IPS-11a (cell line): ENCODE data around the gene PCGF3.
"Not testable (repeated sequence)": the region's sequence is repeated elsewhere in the genome, so short reads cannot be mapped to it uniquely, and the experiment has no call there.

ENCODE experiments used
- H3K4me3 ChIP-seq: one replicate; pipeline ENCODE4 v1.5.1; 2013; ENCODE audit warnings: low read depth, low read length, control low read depth

The PCGF3 gene

DNA sequence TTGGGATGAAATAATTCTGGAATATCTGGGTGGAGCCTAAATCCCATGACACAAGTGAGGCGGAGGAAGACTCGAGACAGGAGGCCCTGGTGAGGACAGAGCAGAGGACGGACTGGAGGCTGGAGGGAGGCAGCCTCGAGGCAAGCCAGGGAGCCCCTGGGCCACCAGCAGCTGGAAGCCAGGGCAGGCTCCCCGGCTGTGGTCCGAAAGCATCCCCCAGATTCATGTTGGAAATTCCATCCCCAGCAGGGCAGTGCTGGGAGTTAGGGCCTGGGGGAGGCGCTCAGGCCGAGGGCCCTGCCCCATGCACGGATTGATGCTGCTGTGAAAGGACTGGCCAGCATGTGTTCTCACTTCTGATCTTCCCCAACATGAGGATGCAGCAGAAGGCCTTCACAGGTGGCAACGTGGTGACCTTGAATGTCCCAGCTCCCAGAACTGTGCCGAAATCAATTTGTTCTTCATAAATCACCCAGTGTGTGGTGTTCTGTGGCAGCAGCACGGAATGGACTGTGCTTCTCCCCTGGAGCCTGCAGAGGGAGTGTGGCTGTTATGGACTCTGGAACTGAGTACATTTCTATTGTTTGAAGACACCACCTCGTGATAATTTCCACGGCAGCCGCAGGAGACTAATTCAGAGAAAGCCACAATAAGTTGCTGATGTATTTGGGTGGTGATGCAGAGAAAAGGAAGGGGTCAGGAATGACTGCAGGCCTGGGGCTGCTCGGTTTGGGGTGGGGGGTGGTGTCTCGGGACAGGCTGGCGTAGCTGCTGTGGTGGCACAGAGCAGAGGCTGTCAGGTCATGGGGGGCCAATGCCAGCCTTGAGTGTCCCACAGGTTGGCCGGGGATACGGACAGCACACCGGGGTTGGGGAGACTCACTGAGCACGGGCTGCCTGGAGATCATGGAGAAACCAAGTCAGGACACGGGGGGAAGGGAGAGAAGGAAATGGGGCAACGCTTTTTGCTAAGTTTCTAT is 56.9 kb downstream of the PCGF3 start:
- no peak overlapping the region for H3K4me3 ChIP-seq

DNA sequence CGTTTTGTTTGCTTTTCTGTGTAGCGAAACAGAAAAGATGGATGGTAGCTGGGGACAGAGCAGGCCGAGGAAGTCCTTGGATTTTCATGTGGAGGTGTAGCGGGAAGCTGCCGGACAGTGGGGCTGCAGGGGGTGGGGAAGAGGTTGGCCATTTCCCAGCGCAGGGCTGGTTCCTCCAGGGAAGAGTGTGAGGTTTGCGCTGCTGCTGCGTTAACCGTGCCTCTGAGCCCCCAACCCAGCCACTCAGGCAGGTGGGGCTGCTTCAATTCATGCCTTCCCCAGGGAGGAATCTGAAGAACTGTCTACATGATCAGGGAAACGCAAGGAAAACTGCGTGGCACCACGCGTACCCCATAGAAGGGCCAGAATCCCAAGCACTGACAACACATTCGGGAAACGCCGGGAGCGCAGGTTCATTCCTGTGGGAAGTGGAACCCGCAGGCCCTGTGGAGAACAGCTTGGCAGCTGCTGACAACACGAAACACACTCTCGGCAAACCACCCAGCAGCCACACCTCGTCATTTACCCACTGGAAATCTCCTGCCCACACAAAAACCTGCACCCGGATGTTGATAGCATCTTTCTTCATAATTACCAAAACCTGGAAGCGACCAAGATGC is 57.7 kb downstream of the PCGF3 start:
- no peak overlapping the region for H3K4me3 ChIP-seq

DNA sequence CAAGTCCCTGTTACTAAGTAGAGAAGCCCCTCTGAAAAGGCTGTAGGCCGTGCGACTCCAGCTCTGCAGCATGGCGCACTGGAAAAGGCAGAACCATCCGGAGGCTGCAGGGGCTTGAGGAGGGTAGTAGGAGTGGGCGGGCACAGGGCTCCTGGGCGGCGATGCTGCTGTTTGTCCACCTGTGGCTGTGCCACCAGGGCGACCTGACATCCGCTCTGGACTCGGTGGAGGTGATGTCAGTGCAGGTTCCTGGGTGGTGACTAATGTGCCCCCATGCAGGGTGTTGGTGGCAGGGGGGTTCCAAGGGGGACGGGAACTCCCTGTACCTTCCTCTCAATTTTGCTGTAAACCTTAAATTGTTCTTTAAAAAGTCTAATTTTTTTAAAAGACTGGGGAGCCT is 58.3 kb downstream of the PCGF3 start:
- H3K4me3 ChIP-seq, result no peak overlapping the region

DNA sequence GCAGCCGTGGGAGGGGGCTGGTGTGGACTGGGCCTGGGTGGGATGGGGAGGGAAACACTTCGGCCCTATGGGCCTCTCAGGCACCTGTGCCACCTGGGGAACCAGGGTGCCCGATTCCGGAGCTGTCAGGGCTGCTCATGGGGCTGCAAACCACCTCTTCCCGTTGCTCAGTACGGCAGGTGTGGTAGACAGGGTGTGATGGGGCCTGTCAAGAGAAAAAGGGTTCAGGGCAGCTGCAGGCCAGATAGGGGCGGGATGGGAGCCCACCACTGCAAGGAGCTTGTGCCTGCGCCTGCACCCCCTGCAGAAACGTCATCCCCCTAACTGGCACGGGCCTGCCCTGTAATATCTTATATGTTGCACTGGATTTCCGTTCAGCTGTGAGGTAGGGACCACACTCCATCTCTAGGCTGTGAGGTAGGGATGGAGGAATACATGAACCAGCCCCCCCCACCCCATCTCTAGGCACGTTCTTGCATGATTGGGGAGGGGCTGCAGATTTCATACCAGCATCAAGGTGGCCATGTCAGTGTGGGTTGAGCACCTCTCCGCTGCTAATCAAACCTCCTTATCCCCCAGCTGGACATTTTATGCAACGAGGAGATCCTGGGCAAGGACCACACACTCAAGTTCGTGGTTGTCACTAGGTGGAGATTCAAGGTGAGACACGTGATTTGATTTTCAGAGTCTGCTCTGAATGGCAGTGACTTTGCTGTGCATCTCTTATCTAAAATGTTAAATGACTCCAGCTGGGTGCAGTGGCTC is 59.0 kb downstream of the PCGF3 start:
- no peak overlapping the region for H3K4me3 ChIP-seq

DNA sequence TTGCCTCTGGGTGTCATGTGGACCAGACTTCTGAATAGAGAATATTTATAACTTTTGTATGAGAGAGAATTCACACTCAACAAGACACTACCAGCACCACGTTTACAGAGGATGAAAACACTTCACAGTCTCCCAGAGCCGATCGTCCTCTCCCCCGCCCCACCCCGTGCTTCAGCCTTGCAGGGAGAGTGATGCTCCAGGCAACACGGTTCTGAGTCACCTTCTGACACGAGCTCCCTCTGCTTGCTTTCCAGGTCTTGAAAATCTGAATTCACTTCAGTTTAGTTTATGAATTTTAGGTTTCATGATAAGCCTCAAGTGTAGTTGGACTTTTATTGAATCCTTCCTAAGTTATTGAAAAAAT is 60.5 kb downstream of the PCGF3 start:
- H3K4me3 ChIP-seq, result no peak overlapping the region

DNA sequence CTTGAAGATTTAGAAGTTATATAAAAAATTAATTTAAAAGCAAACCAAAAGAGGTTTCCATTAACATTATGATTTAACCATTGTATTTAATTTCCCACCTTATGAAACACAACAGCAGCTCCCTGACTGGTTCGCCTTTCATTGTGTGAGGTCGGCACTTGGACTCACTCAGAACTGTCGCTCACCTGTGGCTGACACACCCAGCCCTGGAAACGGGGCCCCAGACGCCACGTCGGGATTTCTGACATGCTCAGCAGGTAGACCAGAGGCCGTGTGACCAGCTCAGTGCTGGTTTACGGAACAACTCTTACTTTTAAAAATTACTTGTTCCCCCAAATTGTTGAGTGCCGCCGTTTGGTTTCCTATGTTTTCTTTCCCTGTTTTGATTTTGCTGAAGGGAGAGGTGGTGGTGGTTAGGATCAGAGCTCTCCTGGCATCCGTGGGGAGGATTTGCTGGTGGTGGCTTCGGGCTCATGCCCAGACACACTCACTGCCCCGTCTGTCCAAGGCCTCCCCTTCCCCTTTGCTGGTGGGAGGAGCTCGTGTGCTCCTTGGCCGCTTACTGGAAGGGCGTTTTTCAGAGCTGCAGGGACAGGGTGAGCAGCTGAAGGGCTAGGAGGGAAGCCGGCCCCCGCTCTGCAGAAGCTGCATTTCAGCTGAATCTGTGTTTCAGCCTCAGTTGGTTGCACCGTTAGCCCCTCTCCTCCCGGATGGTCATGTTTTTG is 61.1 kb downstream of the PCGF3 start:
- H3K4me3 ChIP-seq, result no peak overlapping the region

DNA sequence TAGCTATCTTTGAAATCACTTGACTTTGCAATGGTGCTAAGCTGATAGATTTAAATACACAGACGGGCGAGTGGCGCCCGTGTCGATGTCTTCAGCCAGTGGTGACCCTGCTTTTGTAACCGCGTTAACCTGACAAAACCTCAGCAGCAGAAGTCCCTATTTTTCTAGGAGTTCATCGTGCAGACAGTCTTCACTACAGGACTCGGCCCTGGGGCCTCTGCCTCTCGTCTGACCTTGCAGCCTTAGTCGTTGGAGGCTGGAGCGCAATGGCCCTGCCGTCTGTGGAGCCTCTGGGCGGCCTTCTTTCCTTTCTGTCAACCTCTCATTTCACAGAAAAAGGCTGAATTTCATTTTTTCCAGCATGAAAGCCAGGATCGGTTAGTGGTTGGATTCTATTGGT is 62.4 kb downstream of the PCGF3 start:
- no peak overlapping the region for H3K4me3 ChIP-seq

DNA sequence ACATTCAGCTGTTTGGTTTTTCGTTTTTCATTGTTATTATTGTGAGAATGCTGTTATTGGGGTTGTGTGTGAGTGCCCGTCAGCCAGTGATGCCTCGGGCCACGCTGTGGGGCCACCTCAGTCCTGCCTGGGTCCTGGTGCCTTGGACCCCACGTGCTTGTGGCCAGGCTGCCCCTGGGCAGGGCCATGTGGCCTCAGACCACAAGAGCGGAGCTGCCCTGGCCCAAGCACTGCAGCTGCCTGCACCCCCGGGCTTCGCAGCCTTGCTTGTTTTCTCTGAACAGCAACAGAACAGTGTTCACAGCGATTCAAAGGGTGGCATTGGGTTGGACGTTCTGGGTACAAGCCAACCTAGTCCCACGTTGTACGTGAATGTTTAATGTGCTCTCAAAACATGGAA is 63.4 kb downstream of the PCGF3 start:
- no peak overlapping the region for H3K4me3 ChIP-seq

DNA sequence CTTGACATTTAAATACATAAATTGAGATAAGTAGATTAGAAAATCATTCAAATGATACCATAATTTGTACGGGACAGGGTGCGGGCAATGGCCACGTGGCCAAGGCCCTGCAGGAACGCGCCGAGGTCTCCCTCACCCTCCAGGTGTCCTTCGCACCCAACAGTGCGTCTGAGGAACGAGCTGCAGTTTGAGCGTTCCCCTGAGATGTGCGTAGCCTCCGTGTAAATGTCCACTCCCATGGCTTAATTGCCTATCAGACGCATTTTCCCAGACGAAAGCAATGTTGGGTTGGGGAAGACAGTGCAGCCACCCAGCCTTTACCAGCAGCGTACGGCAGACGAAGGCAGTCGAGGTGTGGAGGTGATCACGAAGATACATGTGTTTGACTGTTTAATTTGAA is 63.9 kb downstream of the PCGF3 start:
- no peak overlapping the region for H3K4me3 ChIP-seq

DNA sequence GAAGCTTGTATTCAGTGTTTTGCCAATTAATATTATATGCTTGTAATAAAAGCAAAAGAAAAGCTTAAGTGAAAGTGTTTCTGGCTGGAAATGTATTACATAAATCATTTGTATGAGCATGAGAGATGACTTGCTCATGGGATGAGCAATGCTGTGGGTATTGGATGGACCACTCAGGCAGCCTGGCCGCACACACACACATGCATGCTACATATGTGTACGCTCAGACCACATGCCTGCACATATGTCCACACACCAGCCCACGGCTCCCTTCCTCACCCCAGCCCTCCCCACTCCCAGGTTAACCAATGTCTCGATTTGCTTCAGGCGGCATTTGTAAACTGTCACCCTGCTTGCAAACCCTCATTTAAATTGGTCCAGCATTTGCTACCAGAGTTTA is 64.4 kb downstream of the PCGF3 start:
- H3K4me3 ChIP-seq, result no peak overlapping the region

DNA sequence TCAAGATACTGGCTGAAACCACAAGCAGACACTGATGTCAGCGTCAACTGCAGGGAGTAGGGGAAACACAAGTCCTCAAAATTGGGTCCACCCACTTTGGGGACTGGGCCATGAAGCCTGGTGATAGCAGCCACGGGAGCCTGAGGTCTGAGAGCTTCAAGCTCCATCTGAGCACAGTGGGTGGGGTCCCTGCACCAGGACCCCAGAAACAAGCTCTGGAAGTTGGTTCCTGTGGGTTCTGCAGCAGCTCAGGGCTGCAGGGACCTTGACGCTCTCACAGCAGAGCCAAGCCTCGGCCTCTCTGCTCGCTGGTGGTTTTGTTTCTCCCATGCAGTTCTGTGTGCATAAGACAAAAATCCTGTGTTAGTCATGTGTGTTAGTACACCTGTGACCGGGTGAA is 65.8 kb downstream of the PCGF3 start:
- H3K4me3 ChIP-seq, result no peak overlapping the region

DNA sequence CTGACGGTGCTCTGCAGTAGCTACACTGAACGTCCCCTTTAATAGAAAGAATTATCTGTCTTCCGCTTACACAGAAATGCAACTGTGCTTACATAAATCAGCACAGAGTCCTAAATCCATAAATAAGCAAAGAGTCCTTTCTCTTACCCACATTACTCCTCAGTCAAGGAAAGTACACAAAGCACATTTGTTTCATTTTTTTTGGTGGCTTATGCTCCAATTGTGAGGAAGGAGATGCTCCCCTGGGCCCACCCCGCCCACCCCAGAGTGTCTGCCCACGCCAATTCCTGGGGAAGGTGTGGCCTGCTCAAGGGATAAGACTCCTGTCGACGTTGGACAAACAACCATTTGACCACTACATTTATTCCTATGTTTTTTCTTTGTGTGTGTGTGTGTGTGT is 66.5 kb downstream of the PCGF3 start:
- H3K4me3 ChIP-seq, result no peak overlapping the region

DNA sequence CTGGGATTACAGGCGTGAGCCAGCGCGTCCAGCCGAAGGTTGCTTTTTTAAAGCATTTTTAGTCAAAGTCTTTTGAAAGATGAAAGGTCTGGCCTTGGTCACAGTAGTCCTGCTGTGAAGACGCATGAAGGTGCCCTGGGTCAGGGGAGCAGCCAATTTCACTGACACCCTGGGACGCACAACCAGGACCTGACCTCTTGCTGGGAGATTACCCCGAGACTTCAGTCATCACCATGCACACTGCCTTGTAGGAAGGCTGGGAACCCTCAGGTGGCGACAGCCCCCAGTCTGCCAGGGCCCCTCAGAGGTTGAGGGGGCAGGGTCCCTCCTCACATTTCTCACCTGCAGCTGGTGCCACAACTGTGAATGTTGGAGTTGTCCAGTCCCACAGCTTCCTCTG is 67.1 kb downstream of the PCGF3 start:
- H3K4me3 ChIP-seq, result no peak overlapping the region

DNA sequence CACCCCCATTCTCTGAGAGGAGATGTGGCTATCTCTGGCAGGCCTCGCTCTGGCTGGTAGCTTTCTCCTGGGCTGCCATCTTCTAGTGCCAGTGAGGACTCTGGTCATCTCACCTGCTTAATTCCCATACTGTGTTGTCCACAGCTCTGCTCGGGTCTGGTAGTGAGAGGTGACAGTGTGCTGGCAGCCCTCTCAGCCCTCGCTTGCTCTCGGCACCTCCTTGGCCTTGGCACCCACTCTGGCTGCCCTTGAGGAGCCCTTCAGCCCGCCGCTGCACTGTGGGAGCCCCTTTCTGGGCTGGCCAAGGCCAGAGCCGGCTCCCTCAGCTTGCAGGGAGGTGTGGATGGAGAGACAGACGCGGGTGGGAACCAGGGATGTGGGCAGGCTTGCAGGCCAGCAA is 67.6 kb downstream of the PCGF3 start:
- H3K4me3 ChIP-seq, result no peak overlapping the region

DNA sequence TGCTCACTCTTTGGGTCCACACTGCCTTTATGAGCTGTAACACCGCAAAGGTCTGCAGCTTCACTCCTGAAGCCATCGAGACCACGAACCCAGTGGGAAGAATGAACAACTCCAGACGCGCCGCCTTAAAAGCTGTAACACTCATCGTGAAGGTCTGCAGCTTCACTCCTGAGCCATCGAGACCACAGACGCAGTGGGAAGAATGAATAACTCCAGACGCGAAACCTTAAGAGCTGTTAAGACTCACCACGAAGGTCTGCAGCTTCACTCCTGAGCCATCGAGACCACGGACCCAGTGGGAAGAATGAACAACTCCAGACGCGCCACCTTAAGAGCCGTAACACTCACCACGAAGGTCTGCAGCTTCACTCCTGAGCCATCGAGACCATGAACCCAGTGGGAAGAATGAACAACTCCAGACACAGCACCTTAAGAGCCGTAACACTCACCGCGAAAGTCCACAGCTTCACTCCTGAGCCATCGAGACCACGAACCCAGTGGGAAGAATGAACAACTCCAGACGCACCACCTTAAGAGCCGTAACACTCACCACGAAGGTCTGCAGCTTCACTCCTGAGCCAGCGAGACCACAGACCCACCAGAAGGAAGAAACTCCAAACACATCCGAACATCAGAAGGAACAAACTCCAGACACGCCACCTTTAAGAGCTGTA is 68.9 kb downstream of the PCGF3 start:
- not testable (repeated sequence) for H3K4me3 ChIP-seq

DNA sequence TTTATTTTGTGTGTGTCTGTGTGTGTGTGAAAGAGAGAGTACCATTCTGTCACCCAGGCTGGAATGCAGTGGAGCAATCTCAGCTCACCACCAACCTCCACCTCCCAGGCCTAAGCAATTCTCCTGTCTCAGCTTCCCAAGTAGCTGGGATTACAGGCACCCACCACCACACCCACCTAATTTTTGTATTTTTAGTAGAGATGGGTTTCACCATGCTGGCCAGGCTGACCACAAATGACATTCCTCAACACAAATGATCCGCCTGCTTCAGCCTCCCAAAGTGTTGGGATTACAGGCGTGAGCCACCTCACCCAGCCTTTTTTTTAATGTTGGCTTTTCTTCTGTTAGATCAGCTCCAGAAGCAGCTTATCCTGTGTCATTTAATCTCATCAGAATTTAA is 69.9 kb downstream of the PCGF3 start:
- not testable (repeated sequence) for H3K4me3 ChIP-seq

DNA sequence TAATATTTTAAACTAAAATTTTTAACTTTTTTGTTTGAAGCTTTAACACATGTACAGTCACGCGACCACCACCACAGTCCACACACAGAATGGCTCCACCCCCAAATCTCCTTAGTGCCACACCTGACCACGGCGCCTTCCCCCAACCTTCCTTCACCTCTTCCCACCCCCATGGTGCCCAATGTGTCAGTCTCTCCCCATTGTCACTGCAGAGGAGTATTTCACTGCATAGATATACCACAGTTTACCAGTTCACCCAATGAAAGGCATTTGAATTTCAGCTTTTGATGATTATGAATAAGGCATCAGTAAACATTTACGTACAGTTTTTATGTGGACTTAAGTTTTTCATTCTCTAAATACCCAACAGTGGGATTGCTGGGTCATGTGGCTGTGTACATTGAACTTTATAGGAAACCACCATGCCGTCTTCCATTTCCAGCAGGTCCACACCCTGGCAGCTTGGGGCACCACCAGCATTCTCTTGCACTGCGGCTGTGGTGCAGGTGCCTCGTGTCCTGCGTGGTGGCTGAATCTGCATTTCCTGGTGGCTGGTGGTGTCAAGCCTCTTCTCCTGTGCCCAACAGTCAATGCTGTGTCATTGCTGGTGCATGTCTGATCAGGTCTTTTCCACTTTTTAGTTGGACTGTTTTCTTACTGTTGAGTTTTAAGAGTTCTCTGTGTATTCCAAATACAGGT is 71.3 kb downstream of the PCGF3 start:
- H3K4me3 ChIP-seq, result no peak overlapping the region

DNA sequence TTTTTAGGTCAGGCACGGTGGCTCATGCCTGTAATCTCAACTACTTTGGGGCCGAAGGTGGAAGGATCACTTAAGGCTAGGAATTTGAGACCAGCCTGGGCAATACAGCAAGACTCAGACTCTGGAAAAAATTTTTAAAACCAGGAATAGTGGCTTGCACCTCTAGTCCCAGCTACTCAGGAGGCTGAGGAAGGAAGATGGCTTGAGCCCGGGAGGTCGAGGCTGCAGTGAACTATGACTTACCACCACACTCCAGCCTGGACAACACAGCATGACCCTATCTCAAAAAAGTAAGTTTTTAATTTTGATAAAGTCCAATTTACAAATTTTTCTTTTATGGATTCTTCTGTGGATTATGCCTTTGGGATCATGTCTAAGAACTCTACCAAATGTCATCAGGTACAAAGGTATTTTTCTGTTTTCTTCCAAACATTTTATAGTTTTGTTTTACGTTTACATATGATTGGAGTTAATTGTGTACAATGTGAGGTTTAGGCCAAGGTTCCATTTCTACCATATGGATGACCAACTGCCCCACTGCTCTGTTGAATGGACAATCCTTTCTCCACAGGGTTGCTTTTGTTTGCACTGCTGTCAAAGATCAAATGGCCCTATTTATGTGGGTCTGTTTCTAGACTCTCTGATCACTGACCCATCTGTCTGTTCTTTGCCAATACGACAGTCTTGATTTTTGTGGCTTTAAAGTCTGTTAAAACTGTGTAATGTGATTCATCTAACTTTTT is 72.1 kb downstream of the PCGF3 start:
- H3K4me3 ChIP-seq, result no peak overlapping the region

DNA sequence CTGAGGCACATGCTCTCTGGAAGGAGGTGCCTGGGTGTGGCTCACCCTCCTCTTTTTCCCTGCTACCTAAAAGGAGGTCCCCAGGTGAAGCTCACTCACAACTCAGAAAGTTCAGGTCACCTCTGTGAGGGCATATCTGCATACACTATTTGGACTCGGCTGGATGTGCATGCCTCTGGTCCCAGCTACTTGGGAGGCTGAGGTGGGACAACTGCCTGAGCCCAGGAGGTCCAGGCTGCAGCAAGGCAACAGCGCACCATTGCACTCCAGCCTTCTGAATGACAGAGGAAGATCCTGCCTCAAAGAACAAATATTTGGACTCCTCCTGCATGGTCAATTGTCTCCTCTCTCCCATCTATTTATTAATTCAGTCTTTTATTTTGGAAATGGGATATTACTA is 73.9 kb downstream of the PCGF3 start:
- no peak overlapping the region for H3K4me3 ChIP-seq
